ENCODE results near the gene HERC4. TPM values are rescaled to one million over a fixed set of nuclear protein-coding genes. Genes with fewer than 3 reads are reported as not detected.

The HERC4 gene
- total and polyA plus RNA-seq, 9 of the 15 experiments (the other 6 are each of a cell fraction or from before 2014, with no cell fraction given): 12.5 to 33.5 (median 22.8) TPM

DNA sequence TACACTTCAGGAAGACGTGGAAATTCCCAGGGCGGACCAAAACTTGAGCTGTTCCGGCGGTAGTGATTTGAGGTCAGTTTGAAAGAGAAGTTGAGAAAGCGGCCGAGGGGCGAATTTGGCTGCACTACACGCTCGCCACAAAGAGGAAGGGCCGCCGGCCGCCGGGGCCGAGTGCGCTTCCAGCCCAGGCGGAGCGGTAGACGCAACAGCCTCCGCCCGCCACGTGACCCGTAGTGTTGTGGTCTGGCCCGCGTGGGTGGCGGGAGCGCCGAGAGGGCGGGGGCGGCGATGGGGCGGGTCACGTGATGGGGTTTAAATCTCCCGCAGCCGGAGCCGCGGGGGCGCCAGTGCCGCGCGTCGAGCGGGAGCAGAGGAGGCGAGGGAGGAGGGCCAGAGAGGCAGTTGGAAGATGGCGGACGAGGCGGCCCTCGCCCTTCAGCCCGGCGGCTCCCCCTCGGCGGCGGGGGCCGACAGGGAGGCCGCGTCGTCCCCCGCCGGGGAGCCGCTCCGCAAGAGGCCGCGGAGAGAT lies 190.7 kb downstream of the HERC4 start, which contains the start of gene SIRT1 (continued):
- TF ChIP-seq MYC (IDR thresholded peaks at IDR 0.05; ENCODE audit: low read depth, low read length) (peak; percentile 95), MYC (CRISPR knock-in tag; IDR thresholded peaks at IDR 0.05; ENCODE audit: borderline replicate concordance, low read depth) (0 out of 2 replicates have a peak, but pooled peaks have one; percentile 10), EP400 (IDR thresholded peaks at IDR 0.05) (peak; percentile 94), ZFP30 (CRISPR knock-in tag; IDR thresholded peaks at IDR 0.05; ENCODE audit: borderline replicate concordance) (no peak), KDM1A (IDR thresholded peaks at IDR 0.05) (peak; percentile 45 to 73; a peak in 2 of 4 replicates), JUNB (CRISPR knock-in tag; conservative IDR thresholded peaks at IDR 0.05) (no peak), SETDB1 (IDR thresholded peaks at IDR 0.05; ENCODE audit: low read length) (no peak), NONO (IDR thresholded peaks at IDR 0.05; ENCODE audit: low read depth in 2 of 2, low read length in 1 of 2) (peak; percentile 86 to 97; a peak in 2 of 4 replicates), HMGN3 (IDR thresholded peaks at IDR 0.05; ENCODE audit: borderline replicate concordance, extremely low read depth, insufficient read length, low read depth, low read length) (peak; percentile 93), ZBTB8A (IDR thresholded peaks at IDR 0.05; ENCODE audit: partially characterized antibody) (no peak), POU5F1 (IDR thresholded peaks at IDR 0.05; ENCODE audit: borderline replicate concordance, low read depth, low read length, partially characterized antibody) (no peak), ZNF75A (CRISPR knock-in tag; IDR thresholded peaks at IDR 0.05) (no peak), ATF3 (IDR thresholded peaks at IDR 0.05) (peak; percentile 65), ATF3 (CRISPR knock-in tag; conservative IDR thresholded peaks at IDR 0.05) (peak; percentile 39; the same call in 1 of the 2 replicates), BRCA1 (IDR thresholded peaks at IDR 0.05) (no peak), BRCA1 (CRISPR knock-in tag; IDR thresholded peaks at IDR 0.05) (no peak), HOXB6 (CRISPR knock-in tag; IDR thresholded peaks at IDR 0.05; ENCODE audit: borderline replicate concordance) (no peak), CREBBP (IDR thresholded peaks at IDR 0.05; ENCODE audit: low read depth, low read length) (no peak), EGR1 (conservative IDR thresholded peaks at IDR 0.05) (peak; percentile 100), CHD2 (IDR thresholded peaks at IDR 0.05; ENCODE audit: low read depth, low read length) (no peak; the same call in 1 of the 2 replicates), KAT8 (IDR thresholded peaks at IDR 0.05; ENCODE audit: low read depth) (no peak), ZNF584 (CRISPR knock-in tag; IDR thresholded peaks at IDR 0.05; ENCODE audit: low read depth) (no peak; the same call in 1 of the 2 replicates), IRF9 (tag; IDR thresholded peaks at IDR 0.05) (no peak), TEAD1 (CRISPR knock-in tag; IDR thresholded peaks at IDR 0.05) (peak in 1 of 2 experiments; percentile 9; a peak in 1 of 4 replicates)
- TF ChIP-seq, protein P1, sequence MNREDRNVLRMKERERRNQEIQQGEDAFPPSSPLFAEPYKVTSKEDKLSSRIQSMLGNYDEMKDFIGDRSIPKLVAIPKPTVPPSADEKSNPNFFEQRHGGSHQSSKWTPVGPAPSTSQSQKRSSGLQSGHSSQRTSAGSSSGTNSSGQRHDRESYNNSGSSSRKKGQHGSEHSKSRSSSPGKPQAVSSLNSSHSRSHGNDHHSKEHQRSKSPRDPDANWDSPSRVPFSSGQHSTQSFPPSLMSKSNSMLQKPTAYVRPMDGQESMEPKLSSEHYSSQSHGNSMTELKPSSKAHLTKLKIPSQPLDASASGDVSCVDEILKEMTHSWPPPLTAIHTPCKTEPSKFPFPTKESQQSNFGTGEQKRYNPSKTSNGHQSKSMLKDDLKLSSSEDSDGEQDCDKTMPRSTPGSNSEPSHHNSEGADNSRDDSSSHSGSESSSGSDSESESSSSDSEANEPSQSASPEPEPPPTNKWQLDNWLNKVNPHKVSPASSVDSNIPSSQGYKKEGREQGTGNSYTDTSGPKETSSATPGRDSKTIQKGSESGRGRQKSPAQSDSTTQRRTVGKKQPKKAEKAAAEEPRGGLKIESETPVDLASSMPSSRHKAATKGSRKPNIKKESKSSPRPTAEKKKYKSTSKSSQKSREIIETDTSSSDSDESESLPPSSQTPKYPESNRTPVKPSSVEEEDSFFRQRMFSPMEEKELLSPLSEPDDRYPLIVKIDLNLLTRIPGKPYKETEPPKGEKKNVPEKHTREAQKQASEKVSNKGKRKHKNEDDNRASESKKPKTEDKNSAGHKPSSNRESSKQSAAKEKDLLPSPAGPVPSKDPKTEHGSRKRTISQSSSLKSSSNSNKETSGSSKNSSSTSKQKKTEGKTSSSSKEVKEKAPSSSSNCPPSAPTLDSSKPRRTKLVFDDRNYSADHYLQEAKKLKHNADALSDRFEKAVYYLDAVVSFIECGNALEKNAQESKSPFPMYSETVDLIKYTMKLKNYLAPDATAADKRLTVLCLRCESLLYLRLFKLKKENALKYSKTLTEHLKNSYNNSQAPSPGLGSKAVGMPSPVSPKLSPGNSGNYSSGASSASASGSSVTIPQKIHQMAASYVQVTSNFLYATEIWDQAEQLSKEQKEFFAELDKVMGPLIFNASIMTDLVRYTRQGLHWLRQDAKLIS (CRISPR knock-in tag; IDR thresholded peaks at IDR 0.05): peak; percentile 85
